Measurements from ENCODE around the gene PPP4R4. TPM values are rescaled to one million over a fixed set of nuclear protein-coding genes. Genes with fewer than 3 reads are reported as not detected.

Gene PPP4R4
- total and polyA plus RNA-seq, 2 of the 4 experiments (the other 2 are of a cell fraction), result 0.17 to 0.36 TPM

- Histone ChIP-seq H3K4me3 (ENCODE audit: insufficient read depth, low read depth, low read length) (no peak within 1 kb of the TSS), H3K9me1 (ENCODE audit: insufficient read depth, low read length) (no peaks in the 10 kb centered on the region), H3K14ac (replicated peaks; ENCODE audit: low read depth, low read length) (no peak within 1 kb of the TSS), H3K27ac (ENCODE audit: insufficient read depth, low read length) (no peak within 1 kb of the TSS), H4K20me1 (ENCODE audit: insufficient read depth, low read length) (no peaks in the 10 kb centered on the region; the same call in 1 of the 2 replicates), H3K4me2 (ENCODE audit: low read depth, low read length) (no peak within 1 kb of the TSS), H3K56ac (ENCODE audit: extremely low read depth, insufficient read depth, low read length) (no peak within 1 kb of the TSS), H3K27me3 (ENCODE audit: control insufficient read depth, insufficient read depth, low read length) (no peaks in the 10 kb centered on the region), H3K23ac (ENCODE audit: low read depth, low read length) (no peak within 1 kb of the TSS), H2AK9ac (replicated peaks; ENCODE audit: low read depth, low read length, poor library complexity) (no peak within 1 kb of the TSS), H2BK20ac (ENCODE audit: low read depth, low read length) (no peak within 1 kb of the TSS), H3K4me1 (ENCODE audit: control insufficient read depth, insufficient read depth, low read length) (no peaks in the 10 kb centered on the region), H3K4ac (ENCODE audit: low read depth, low read length) (no peak within 1 kb of the TSS), H2BK5ac (ENCODE audit: low read depth, low read length, poor library complexity, severe bottlenecking) (no peak within 1 kb of the TSS), H2BK120ac (ENCODE audit: low read depth, low read length) (no peak within 1 kb of the TSS), H2AFZ (replicated peaks; ENCODE audit: low read length, poor library complexity) (no peak within 1 kb of the TSS), H3K79me1 (ENCODE audit: low read depth in 1 of 2, low read length in 2 of 2) (no peaks in the 10 kb centered on the region), H2AK5ac (ENCODE audit: low read depth, low read length) (no peak within 1 kb of the TSS), H4K8ac (ENCODE audit: low read depth in 2 of 2, low read length in 2 of 2) (no peak within 1 kb of the TSS), H3K9ac (ENCODE audit: low read depth, low read length) (no peak within 1 kb of the TSS), H2BK15ac (ENCODE audit: low read depth, low read length) (no peak within 1 kb of the TSS), H4K91ac (ENCODE audit: insufficient read depth, low read depth, low read length) (no peak within 1 kb of the TSS), H3K18ac (ENCODE audit: low read depth, low read length) (no peak within 1 kb of the TSS), H4K5ac (ENCODE audit: low read depth, low read length) (no peak within 1 kb of the TSS), H3K36me3 (ENCODE audit: control insufficient read depth, insufficient read depth, low read length) (no peaks in the 10 kb centered on the region), H3K9me3 (ENCODE audit: control insufficient read depth, insufficient read depth, low read length) (peaks cover 4% of the 10 kb centered on the region; the same call in 1 of the 2 replicates)
- in situ Hi-C loops (cut with MboI; ENCODE audit: low sequenced_read_pairs) (no loop called here), intact Hi-C loops (cut with micrococcal nuclease) (no loop called here), dilution Hi-C loops (cut with HindIII; ENCODE audit: low sequenced_read_pairs, unreplicated experiment) (no loop called here)
- TF ChIP-seq CHD1 (IDR thresholded peaks at IDR 0.05; ENCODE audit: low read depth, low read length) (no peak), FOS (IDR thresholded peaks at IDR 0.05; ENCODE audit: low read depth, low read length) (no peak), RFX5 (IDR thresholded peaks at IDR 0.05; ENCODE audit: low read depth, low read length) (no peak), CEBPB (IDR thresholded peaks at IDR 0.05; ENCODE audit: low read depth, low read length) (no peak), RCOR1 (IDR thresholded peaks at IDR 0.05; ENCODE audit: insufficient replicate concordance, low read length) (no peak), MAFK (IDR thresholded peaks at IDR 0.05; ENCODE audit: low read depth, low read length) (no peak), BHLHE40 (IDR thresholded peaks at IDR 0.05; ENCODE audit: low read depth, low read length) (no peak), SMC3 (IDR thresholded peaks at IDR 0.05; ENCODE audit: low read depth, low read length) (no peak), POLR2A (IDR thresholded peaks at IDR 0.05; ENCODE audit: low read depth, low read length) (no peak), USF2 (IDR thresholded peaks at IDR 0.05; ENCODE audit: low read depth, low read length) (no peak), MAZ (IDR thresholded peaks at IDR 0.05; ENCODE audit: borderline replicate concordance, low read depth, low read length) (no peak), CTCF (conservative IDR thresholded peaks at IDR 0.05; ENCODE audit: low read depth, low read length) (no peak), NFE2L2 (IDR thresholded peaks at IDR 0.05; ENCODE audit: low read depth, low read length) (no peak), ELK1 (IDR thresholded peaks at IDR 0.05; ENCODE audit: borderline replicate concordance, low read depth, low read length) (no peak)
- POLR2A ChIA-PET (ENCODE audit: unreplicated experiment), result interaction anchor here (0.8 kb wide), 1 partner anchor 9 kb away, joined by 3 read pairs; no protein-coding TSS in a partner anchor
- CTCF ChIA-PET, result no interaction called here
- no peak for ATAC-seq (ENCODE audit: low read depth)
- no TSS peak for BruUV-seq (replicated peaks)
- DNase-seq, result no peak
- 0% methylated on average over 1 of the region's 10 CpGs; no CpG with 5 or more reads in 1 of the 2 experiments for WGBS, 2 experiments (ENCODE audit: extremely low coverage in 2 of 2, insufficient read length in 1 of 2)
Measured at GRCh38 chr14:94292872-94293577, 118.9 kb downstream of the PPP4R4 start, which contains the start of gene SERPINA10. Gene SERPINA10 (minus strand): TSS chr14:94293268. CDS start chr14:94290593, 2,675 bp downstream.

Data from IMR-90 (cell line).